ENCODE data around the gene ANXA3. TPM values are rescaled to one million over a fixed set of nuclear protein-coding genes. Genes with fewer than 3 reads are reported as not detected.
"Not testable (repeated sequence)": the region's sequence is repeated elsewhere in the genome, so short reads cannot be mapped to it uniquely, and the experiment has no call there.

ANXA3 gene
- 100 to 1,000 TPM in 1 of 2 donors, 10 to 100 TPM in 1; 43.3 to 144 TPM for total RNA-seq

- H3K9me3 ChIP-seq = no peaks in the 10 kb centered on the region
- no peaks in the 10 kb centered on the region for H3K4me1 ChIP-seq (replicated peaks)
- H3K27ac ChIP-seq = peak within 1 kb of the TSS; percentile 92 to 95
- peak within 1 kb of the TSS; percentile 53 to 58 for H3K4me3 ChIP-seq
- peak; percentile 73 for DNase-seq (ENCODE audit: low spot score)
- WGBS = 6% methylated on average over 65 of the region's 65 CpGs
- TF ChIP-seq POLR2A (IDR thresholded peaks at IDR 0.05) = peak; percentile 61
- TF ChIP-seq POLR2AphosphoS5 (IDR thresholded peaks at IDR 0.05) = peak; percentile 33
- TF ChIP-seq CTCF (IDR thresholded peaks at IDR 0.05) = no peak
- no peaks in the 10 kb centered on the region for H3K27me3 ChIP-seq (replicated peaks; ENCODE audit: insufficient read depth)
- intact Hi-C loops (cut with DNase I) = no loop called here
- H3K36me3 ChIP-seq = no peaks in the 10 kb centered on the region
Measured at GRCh38 chr4:78551420-78552351, at the start of gene ANXA3. TSS of gene ANXA3 (plus strand) at chr4:78551770. CDS start at chr4:78554474, 2,704 bp downstream.

GRCh38 chr4:78506260-78506659, 45.3 kb upstream of the ANXA3 start:
- H3K27me3 ChIP-seq (replicated peaks; ENCODE audit: insufficient read depth); H3K4me1 ChIP-seq (replicated peaks); H3K27ac ChIP-seq; intact Hi-C loops (cut with DNase I); H3K36me3 ChIP-seq; DNase-seq (ENCODE audit: low spot score); H3K4me3 ChIP-seq; H3K9me3 ChIP-seq: not testable (repeated sequence)
- 64% methylated on average over 10 of the region's 10 CpGs for WGBS

GRCh38 chr4:78509043-78509442, 42.5 kb upstream of the ANXA3 start:
- TF ChIP-seq CTCF (IDR thresholded peaks at IDR 0.05) (no peak), POLR2AphosphoS5 (IDR thresholded peaks at IDR 0.05) (no peak), POLR2A (IDR thresholded peaks at IDR 0.05) (no peak)
- Histone ChIP-seq H3K27ac (no peak overlapping the region), H3K36me3 (no peaks in the 10 kb centered on the region), H3K4me1 (replicated peaks) (no peaks in the 10 kb centered on the region), H3K27me3 (replicated peaks; ENCODE audit: insufficient read depth) (no peaks in the 10 kb centered on the region), H3K4me3 (no peak overlapping the region), H3K9me3 (no peaks in the 10 kb centered on the region)
- intact Hi-C loops (cut with DNase I) = no loop called here
- DNase-seq (ENCODE audit: low spot score) = no peak
- WGBS = 44% methylated on average over 2 of the region's 2 CpGs

GRCh38 chr4:78510108-78510507, 41.5 kb upstream of the ANXA3 start:
- H3K27me3 ChIP-seq (replicated peaks; ENCODE audit: insufficient read depth) = no peaks in the 10 kb centered on the region
- no peaks in the 10 kb centered on the region for H3K9me3 ChIP-seq
- no peaks in the 10 kb centered on the region for H3K36me3 ChIP-seq
- H3K4me3 ChIP-seq = no peak overlapping the region
- intact Hi-C loops (cut with DNase I) = no loop called here
- TF ChIP-seq POLR2AphosphoS5 (IDR thresholded peaks at IDR 0.05) (no peak), CTCF (IDR thresholded peaks at IDR 0.05) (no peak), POLR2A (IDR thresholded peaks at IDR 0.05) (no peak)
- WGBS = 7% methylated on average over 1 of the region's 1 CpG
- DNase-seq (ENCODE audit: low spot score) = no peak
- H3K4me1 ChIP-seq (replicated peaks) = no peaks in the 10 kb centered on the region
- no peak overlapping the region for H3K27ac ChIP-seq

- Histone ChIP-seq H3K27me3 (replicated peaks; ENCODE audit: insufficient read depth) (no peaks in the 10 kb centered on the region), H3K4me3 (no peak overlapping the region), H3K4me1 (replicated peaks) (no peaks in the 10 kb centered on the region), H3K36me3 (no peaks in the 10 kb centered on the region), H3K27ac (no peak overlapping the region), H3K9me3 (no peaks in the 10 kb centered on the region)
- WGBS = 0% methylated on average over 1 of the region's 1 CpG
- intact Hi-C loops (cut with DNase I) = no loop called here
- no peak for TF ChIP-seq CTCF (IDR thresholded peaks at IDR 0.05)
- TF ChIP-seq POLR2A (IDR thresholded peaks at IDR 0.05) = no peak
- TF ChIP-seq POLR2AphosphoS5 (IDR thresholded peaks at IDR 0.05) = no peak
- no peak for DNase-seq (ENCODE audit: low spot score)
Measured at GRCh38 chr4:78510681-78511080, 40.9 kb upstream of the ANXA3 start.
